PC-9 (cell line): Measurements from ENCODE around the gene KCNK5. TPM values are rescaled to one million over a fixed set of nuclear protein-coding genes. Genes with fewer than 3 reads are reported as not detected.
A peak's percentile ranks its signal among the peaks of the same experiment; 100 is the strongest.

Experiments
- BruUV-seq: library from RNA; stranded (reverse); fragments of 400-500 nt; replicated peaks from 2 replicates; lab custom pipeline; 2021; lab: Mats Ljungman, UMichigan
- CTCF ChIA-PET: fragments of 300-600 bp; sonication (Branson Sonifier 250); formaldehyde crosslinking; loops from one replicate; lab custom pipeline; 2022; ENCODE audit warnings: antibody characterized with exemption; lab: Charles Lee
- POLR2A ChIA-PET: fragments of 300-600 bp; sonication (Branson Sonifier 250); formaldehyde crosslinking; loops from one replicate; lab custom pipeline; 2022; ENCODE audit warnings: antibody characterized with exemption; ENCODE audit not compliant: unreplicated experiment; lab: Charles Lee
- DNase-seq, 2 experiments: peaks; one replicate each; pipeline versions ENCODE4 v3.0.0 to v3.0.0-alpha.2; 2015 to 2022; ENCODE audit warnings: mixed read lengths in 1 of 2
- H2AFZ ChIP-seq: fragments of 200-600 bp; sonication (generic); 2 replicates; pipeline ENCODE4 v1.8.1; 2017; ENCODE audit warnings: antibody characterized with exemption
- H3F3A ChIP-seq: fragments of 200-600 bp; sonication (generic); 2 replicates; pipeline ENCODE4 v1.8.1; 2017; ENCODE audit warnings: antibody characterized with exemption, mild to moderate bottlenecking, low read depth; ENCODE audit not compliant: insufficient read depth
- H3K27ac ChIP-seq: fragments of 200-600 bp; sonication (generic); 2 replicates; pipeline ENCODE4 v1.6.1; 2016; ENCODE audit warnings: mixed run types
- H3K27me3 ChIP-seq: fragments of 200-600 bp; sonication (generic); 2 replicates; pipeline ENCODE4 v1.6.1; 2016; ENCODE audit warnings: low read depth, mixed run types; ENCODE audit not compliant: insufficient read depth
- H3K36me3 ChIP-seq: fragments of 200-600 bp; sonication (generic); 2 replicates; pipeline ENCODE4 v1.6.1; 2016; ENCODE audit warnings: low read depth, mixed run types
- H3K4me1 ChIP-seq: fragments of 200-600 bp; sonication (generic); replicated peaks from 2 replicates; pipeline ENCODE4 v1.6.1; 2016; ENCODE audit warnings: mixed run types; ENCODE audit not compliant: insufficient read depth
- H3K4me2 ChIP-seq: fragments of 200-600 bp; sonication (generic); 2 replicates; pipeline ENCODE4 v1.6.1; 2017; ENCODE audit warnings: mixed run types
- H3K4me3 ChIP-seq: fragments of 200-600 bp; sonication (generic); 2 replicates; pipeline ENCODE4 v1.6.1; 2016; ENCODE audit warnings: mixed run types
- H3K79me2 ChIP-seq: fragments of 200-600 bp; sonication (generic); 2 replicates; pipeline ENCODE4 v1.6.1; 2017; ENCODE audit warnings: low read depth, mixed run types
- H3K9me2 ChIP-seq: fragments of 200-600 bp; sonication (generic); 2 replicates; pipeline ENCODE4 v1.8.1; 2017; ENCODE audit warnings: mild to moderate bottlenecking; ENCODE audit not compliant: insufficient read depth
- H3K9me3 ChIP-seq: fragments of 200-600 bp; sonication (generic); 2 replicates; pipeline ENCODE4 v1.8.1; 2016; ENCODE audit warnings: low read depth; ENCODE audit not compliant: insufficient read depth
- H4K20me1 ChIP-seq: fragments of 200-600 bp; sonication (generic); 2 replicates; pipeline ENCODE4 v1.8.1; 2017; ENCODE audit not compliant: insufficient read depth
- EZH2 ChIP-seq: fragments of 200-600 bp; sonication (generic); IDR thresholded peaks from 2 replicates; pipeline ENCODE4 v1.8.0; 2017; ENCODE audit warnings: antibody characterized with exemption, low read depth
- intact Hi-C: fragments of 100-400 bp; cut with micrococcal nuclease; formaldehyde crosslinking; loops from one replicate; pipeline ENCODE4 v1.10.0; 2022; ENCODE audit not compliant: unreplicated experiment
- total RNA-seq: library from RNA; stranded (reverse); gene quantifications from 2 replicates; pipeline ENCODE4 v1.2.3, GENCODE V29; 2021
- TF ChIP-seq, protein P1 (sequence below): fragments of 200-600 bp; sonication (generic); conservative IDR thresholded peaks from 2 replicates; pipeline ENCODE4 v1.6.1; 2017; ENCODE audit warnings: mixed run types, antibody characterized with exemption, mild to moderate bottlenecking, moderate library complexity

The KCNK5 gene
- total RNA-seq, 1 experiment from 2014 or later = 11.9 TPM

DNA sequence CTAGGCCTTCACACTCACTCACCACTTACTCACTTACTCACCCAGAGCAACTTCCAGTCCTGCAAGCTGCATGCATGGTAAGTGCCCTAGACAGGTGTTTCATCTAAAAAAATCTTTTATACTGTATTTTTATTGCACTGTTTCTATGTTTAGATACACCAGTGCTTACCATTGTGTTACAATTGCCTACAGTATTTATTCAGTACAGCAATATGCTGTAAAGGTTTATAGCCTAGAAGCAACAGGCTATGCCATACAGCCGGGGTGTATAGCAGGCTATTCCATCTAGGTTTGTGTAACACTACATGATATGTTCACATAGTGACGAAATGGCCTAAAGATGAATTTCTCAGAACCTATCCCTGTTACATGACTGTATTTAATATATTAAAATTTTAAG is 37.1 kb upstream of the KCNK5 start:
- peaks cover 59% of the 10 kb centered on the region for H3K4me1 ChIP-seq
- intact Hi-C loops = loop anchor here (5.0 kb wide), 1 partner anchor 39 kb away; the partner anchor contains the start of gene KCNK5

DNA sequence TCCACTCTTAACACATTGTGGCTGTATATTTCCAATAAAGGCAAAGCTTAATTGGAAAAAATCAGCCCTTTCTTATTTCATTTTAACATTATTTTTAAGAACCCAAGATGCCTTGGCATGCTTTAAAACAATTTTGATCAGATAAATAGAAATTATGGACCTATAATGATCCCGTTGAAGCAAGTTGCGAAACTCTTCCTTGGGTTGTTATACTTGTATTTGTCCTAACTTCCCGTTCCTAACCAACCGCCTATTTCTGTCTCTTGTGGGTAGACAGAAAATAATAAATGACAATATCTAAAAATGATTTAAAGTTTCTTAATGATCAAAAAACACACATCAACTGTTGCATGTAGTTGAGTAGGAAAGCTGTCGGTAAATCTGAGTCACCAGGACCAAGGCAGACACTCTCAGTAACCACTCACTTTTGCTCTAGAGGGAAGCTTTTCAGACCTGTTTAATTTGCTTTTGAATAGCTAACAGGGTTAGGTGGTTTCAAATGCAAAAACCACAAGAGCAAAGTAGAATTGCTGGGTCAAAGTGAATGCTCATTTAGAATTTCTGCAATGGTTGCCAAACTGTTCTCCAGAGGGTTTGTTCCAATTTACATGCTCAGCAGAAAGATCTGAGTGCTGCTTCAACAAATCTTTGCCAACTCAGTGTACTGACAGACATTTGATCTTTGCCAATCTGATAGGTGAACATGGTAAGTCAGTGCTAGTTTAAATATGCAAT is 34.2 kb upstream of the KCNK5 start:
- Histone ChIP-seq H3K4me1 (peaks cover 32% of the 10 kb centered on the region), H2AFZ (no peak overlapping the region), H3K27ac (peak overlapping the region; percentile 17; the same call in 1 of the 2 replicates), H3K9me2 (no peaks in the 10 kb centered on the region), H3F3A (peaks cover 17% of the 10 kb centered on the region; the same call in 1 of the 2 replicates), H3K27me3 (no peaks in the 10 kb centered on the region), H3K4me3 (no peak overlapping the region), H4K20me1 (no peaks in the 10 kb centered on the region), H3K4me2 (peak overlapping the region; percentile 27; the same call in 1 of the 2 replicates), H3K79me2 (no peaks in the 10 kb centered on the region), H3K9me3 (no peaks in the 10 kb centered on the region), H3K36me3 (no peaks in the 10 kb centered on the region)
- BruUV-seq = no TSS peak
- TF ChIP-seq, protein P1, sequence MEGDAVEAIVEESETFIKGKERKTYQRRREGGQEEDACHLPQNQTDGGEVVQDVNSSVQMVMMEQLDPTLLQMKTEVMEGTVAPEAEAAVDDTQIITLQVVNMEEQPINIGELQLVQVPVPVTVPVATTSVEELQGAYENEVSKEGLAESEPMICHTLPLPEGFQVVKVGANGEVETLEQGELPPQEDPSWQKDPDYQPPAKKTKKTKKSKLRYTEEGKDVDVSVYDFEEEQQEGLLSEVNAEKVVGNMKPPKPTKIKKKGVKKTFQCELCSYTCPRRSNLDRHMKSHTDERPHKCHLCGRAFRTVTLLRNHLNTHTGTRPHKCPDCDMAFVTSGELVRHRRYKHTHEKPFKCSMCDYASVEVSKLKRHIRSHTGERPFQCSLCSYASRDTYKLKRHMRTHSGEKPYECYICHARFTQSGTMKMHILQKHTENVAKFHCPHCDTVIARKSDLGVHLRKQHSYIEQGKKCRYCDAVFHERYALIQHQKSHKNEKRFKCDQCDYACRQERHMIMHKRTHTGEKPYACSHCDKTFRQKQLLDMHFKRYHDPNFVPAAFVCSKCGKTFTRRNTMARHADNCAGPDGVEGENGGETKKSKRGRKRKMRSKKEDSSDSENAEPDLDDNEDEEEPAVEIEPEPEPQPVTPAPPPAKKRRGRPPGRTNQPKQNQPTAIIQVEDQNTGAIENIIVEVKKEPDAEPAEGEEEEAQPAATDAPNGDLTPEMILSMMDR = no peak
- TF ChIP-seq EZH2 = no peak
- peak in 1 of 2 experiments; percentile 60 for DNase-seq
- CTCF ChIA-PET = no interaction called here
- POLR2A ChIA-PET = interaction anchor here (0.6 kb wide), 1 partner anchor 1644 kb away, joined by 3 read pairs; no protein-coding TSS in a partner anchor
- intact Hi-C loops = no loop called here

More for the DNA sequence above, 37.1 kb upstream of the KCNK5 start:
- peak overlapping the region; percentile 12; the same call in 1 of the 2 replicates for H3K4me2 ChIP-seq
- no peaks in the 10 kb centered on the region for H4K20me1 ChIP-seq
- H3K36me3 ChIP-seq = no peaks in the 10 kb centered on the region
- ChIA-PET CTCF (no interaction called here), POLR2A (no interaction called here)
- no peaks in the 10 kb centered on the region for H3K9me3 ChIP-seq
- no peak overlapping the region for H2AFZ ChIP-seq
- no peaks in the 10 kb centered on the region for H3K27me3 ChIP-seq
- no peak overlapping the region for H3K27ac ChIP-seq
- H3K4me3 ChIP-seq = no peak overlapping the region
- H3K9me2 ChIP-seq = no peaks in the 10 kb centered on the region
- no TSS peak for BruUV-seq
- DNase-seq = no peak
- H3K79me2 ChIP-seq = no peaks in the 10 kb centered on the region
- TF ChIP-seq, protein P1 = no peak
- no peak for TF ChIP-seq EZH2
- H3F3A ChIP-seq = peaks cover 23% of the 10 kb centered on the region; the same call in 1 of the 2 replicates

DNA sequence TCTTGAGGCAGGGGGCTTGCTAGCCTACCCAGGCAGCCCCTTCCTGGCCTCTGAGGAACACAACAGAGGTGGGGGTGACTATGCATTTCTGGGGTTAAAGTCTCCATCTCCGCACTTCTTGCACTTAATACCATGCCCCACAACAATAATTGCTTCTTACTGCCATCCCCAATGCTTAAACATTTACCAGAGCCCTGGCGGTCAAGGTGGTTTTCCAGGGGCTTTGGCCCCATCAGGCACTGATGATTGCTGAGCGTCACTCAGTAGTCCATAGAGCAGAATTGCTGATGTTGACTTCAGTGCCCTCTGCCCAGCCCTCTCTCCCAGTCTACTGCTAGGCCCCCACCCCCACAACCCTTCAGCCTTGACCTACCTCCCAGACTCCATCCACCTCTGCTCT is 32.5 kb upstream of the KCNK5 start:
- no TSS peak for BruUV-seq
- H3K4me1 ChIP-seq = peaks cover 18% of the 10 kb centered on the region
- no peaks in the 10 kb centered on the region for H3K27me3 ChIP-seq
- no peak overlapping the region for H3K4me3 ChIP-seq
- H3K27ac ChIP-seq = no peak overlapping the region
- CTCF ChIA-PET = no interaction called here
- DNase-seq = no peak
- H3K9me2 ChIP-seq = no peaks in the 10 kb centered on the region
- H3K79me2 ChIP-seq = no peaks in the 10 kb centered on the region
- intact Hi-C loops = no loop called here
- TF ChIP-seq, protein P1 = no peak
- TF ChIP-seq EZH2 = no peak
- POLR2A ChIA-PET = no interaction called here
- no peaks in the 10 kb centered on the region for H3K36me3 ChIP-seq
- H3K9me3 ChIP-seq = no peaks in the 10 kb centered on the region
- no peak overlapping the region for H3K4me2 ChIP-seq
- peaks cover 17% of the 10 kb centered on the region; the same call in 1 of the 2 replicates for H3F3A ChIP-seq
- no peak overlapping the region for H2AFZ ChIP-seq
- H4K20me1 ChIP-seq = no peaks in the 10 kb centered on the region
